Heart right ventricle (tissue), 16 donors: ENCODE measurements around the gene KCTD6. TPM values are rescaled to one million over a fixed set of nuclear protein-coding genes. Genes with fewer than 3 reads are reported as not detected.

Experiments
- ATAC-seq, 8 donors: fragments of 200-7000 bp; cut with Tn5 transposase; one replicate each; pipeline ENCODE4 v1.9.1; 2020; ENCODE audit warnings: mild to moderate bottlenecking in 8 of 8, moderate library complexity in 8 of 8, moderate number of reproducible peaks in 1 of 8
- DNase-seq, 2 donors: peaks; one replicate each; pipeline ENCODE4 v3.0.0-alpha.2; 2020
- H3K27ac ChIP-seq, 10 donors: fragments of 200-600 bp; sonication (generic) in 2 of 10; one replicate each; pipeline versions ENCODE4 v1.5.0 to v1.8.0; 2020 to 2022; ENCODE audit warnings: mild to moderate bottlenecking in 3 of 10
- H3K27me3 ChIP-seq, 7 donors: fragments of 200-600 bp; one replicate each; pipeline ENCODE4 v1.8.0; 2021 to 2022; ENCODE audit warnings: mild to moderate bottlenecking in 2 of 7
- H3K36me3 ChIP-seq, 9 donors: fragments of 200-600 bp; sonication (generic) in 1 of 9; one replicate each; pipeline versions ENCODE4 v1.5.0 to v1.8.0; 2020 to 2022; ENCODE audit warnings: mild to moderate bottlenecking in 2 of 9
- H3K4me1 ChIP-seq, 9 donors: fragments of 200-600 bp; sonication (generic) in 1 of 9; one replicate each; pipeline versions ENCODE4 v1.5.0 to v1.8.0; 2020 to 2022; ENCODE audit warnings: mild to moderate bottlenecking in 4 of 9
- H3K4me3 ChIP-seq, 10 donors: fragments of 200-600 bp; sonication (generic) in 2 of 10; one replicate each; pipeline versions ENCODE4 v1.5.0 to v1.8.0; 2020 to 2022; ENCODE audit warnings: mild to moderate bottlenecking in 7 of 10, moderate library complexity in 2 of 10
- H3K9me3 ChIP-seq, 11 donors: fragments of 200-600 bp in 10 of 11; sonication (generic) in 2 of 11; one replicate each; pipeline versions ENCODE4 v1.5.0 to v1.8.0; 2013 to 2022; ENCODE audit warnings: mild to moderate bottlenecking in 2 of 11, control low read depth in 1 of 11, moderate library complexity in 1 of 11
- WGBS, 2 donors: extraction: QIAGEN DNeasy Blood & Tissue Kit; methylation state at CpG; one replicate each; pipeline ENCODE4 v1.1.7; 2013; ENCODE audit warnings: inconsistent platforms in 1 of 2; 5-methylcytosine and 5-hydroxymethylcytosine counted together
- intact Hi-C, 10 donors: fragments of 100-400 bp; cut with DNase I; formaldehyde crosslinking; loops; one replicate each; pipeline versions ENCODE4 v1.11.1 to v1.14.2; 2022
- polyA plus RNA-seq, 2 donors: library from polyadenylated mRNA; stranded (reverse); fragments of 200-250 nt; gene quantifications; one replicate each; pipeline ENCODE4 v1.2.3, GENCODE V29; 2013
- total RNA-seq, 10 donors: library from RNA; stranded (reverse); fragmentation: NEBNext Ultra II Directional in 3 of 10; extraction: Animal tissue kit (Norgen Biotek cat#: 25700) in 3 of 10; gene quantifications; one replicate each; pipeline versions ENCODE4 v1.2.1 to v1.2.4, GENCODE V29; 2021 to 2023
- TF ChIP-seq, protein P1 (sequence below), 9 donors: fragments of 200-600 bp; sonication (generic) in 2 of 9; IDR thresholded peaks; one replicate each; pipeline versions ENCODE4 v1.5.0 to v1.8.0; 2021 to 2022; ENCODE audit warnings: antibody characterized with exemption in 9 of 9, mild to moderate bottlenecking in 5 of 9, moderate library complexity in 1 of 9
- donor health status: Arrhythmogenic right ventricular cardiomyopathy.
- donor health status: ischemic (EF 13 %, LVEDD 7.1; RV severe dilation, severe dysfunction).
- donor health status: healthy with polysubstance abuse.
- donor health status: DM: no; HTN: yes; CAD: no.
- donor health status: DM: no; HTN: no; CAD: no.
- donor health status: ischemic (EF 25% LVEDD 6.9; RV normal size, moderate dysfunction).
- donor health status: ischemic (EF 25% LVEDD 5.7; RV mildly dilated, moderate dysfunction).
- donor health status: healthy.
- donor health status: DM: yes; HTN: yes; CAD: no.
- donor health status: Ischemic cardiomyopathy.
- donor health status: ischemic (EF 35%, LVEDD 5.7; RV mildly dilated, moderate dysfunction).
- donor health status: nonischemic (EF 11% LVEDD 7.7; RV severe dilation, severe dysfunction).
- donor health status: DM: yes; HTN: yes; CAD: no.
- donor health status: PGD.
- donor health status: ischemic (EF 29% LVEDD 5.4; RV normal size, mild dysfunction).
- donor health status: nonischemic (EF 23%, LVEDD 6.1; RV moderate dilation, normal function).

KCTD6 gene
- total and polyA plus RNA-seq, 12 donors: 3.6 to 12.7 (median 7.2) TPM

DNA sequence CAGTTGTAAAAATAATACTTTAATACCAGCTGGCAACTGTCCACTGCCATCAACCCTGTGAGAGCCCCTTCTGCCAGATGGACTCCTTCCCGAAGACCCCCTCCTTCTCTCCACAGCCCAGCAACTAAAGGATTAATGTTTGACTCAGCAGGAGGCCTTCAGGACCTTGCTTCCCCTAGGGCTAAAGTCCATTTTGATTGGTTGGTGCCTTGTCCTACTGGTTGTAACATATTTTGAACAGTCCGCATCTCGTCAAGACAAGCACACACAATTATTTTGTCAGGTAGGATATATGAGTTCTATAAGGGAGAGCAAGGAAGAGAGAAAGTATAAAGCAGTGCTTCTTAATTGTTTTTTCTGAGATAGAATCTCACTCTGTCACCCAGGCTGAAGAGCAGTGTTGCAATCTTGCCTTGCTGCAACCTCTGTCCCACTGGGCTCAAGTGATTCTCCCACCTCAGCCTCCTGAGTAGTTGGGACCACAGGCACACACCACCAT is 26.4 kb downstream of the KCTD6 start:
- 67 to 73% methylated on average over 3 of the region's 3 CpGs for WGBS, 2 donors

DNA sequence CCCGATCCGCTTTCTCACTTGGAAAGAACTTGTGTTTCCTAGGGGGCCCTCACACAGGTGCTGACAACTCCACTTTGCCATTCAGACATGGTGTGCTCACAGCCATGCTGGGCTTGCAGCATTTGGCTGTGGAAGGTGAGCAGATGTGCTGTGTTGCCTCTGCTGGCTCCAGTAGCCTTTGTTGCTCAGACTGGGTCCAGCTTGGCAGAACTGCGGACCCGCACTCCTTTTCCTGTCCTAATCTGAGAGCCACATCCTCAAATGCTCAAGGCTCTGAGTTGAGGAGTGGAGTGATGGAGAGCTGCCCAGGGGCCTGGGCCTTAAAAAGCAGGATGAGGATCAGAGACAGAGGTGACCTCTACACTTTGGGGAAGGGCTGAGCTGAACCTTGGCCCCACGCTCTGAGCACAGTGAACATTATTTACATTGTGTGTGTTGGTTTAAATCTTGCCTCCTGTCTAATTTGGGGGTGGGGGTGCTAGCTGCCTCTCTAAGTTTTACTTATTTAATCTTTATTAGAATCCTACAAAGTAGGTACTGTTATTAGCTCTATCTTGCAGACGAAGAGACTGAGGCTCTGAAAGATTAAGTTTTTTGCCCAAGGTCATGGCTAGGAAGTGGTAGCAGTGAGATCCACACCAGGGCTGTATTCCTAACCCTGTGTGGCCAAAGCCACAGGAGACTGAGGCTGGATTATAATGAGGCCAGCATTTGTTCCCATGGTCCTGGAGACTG is 27.9 kb downstream of the KCTD6 start:
- DNase-seq: no peak
- WGBS, 2 donors: 78 to 87% methylated on average over 6 of the region's 6 CpGs
- Histone ChIP-seq H3K27me3 (no peaks in the 10 kb centered on the region), H3K27ac (no peak overlapping the region), H3K9me3 (no peaks in the 10 kb centered on the region), H3K4me3 (no peak overlapping the region), H3K4me1 (no peaks in the 10 kb centered on the region), H3K36me3 (peaks cover 0 to 100% (median 66%) of the 10 kb centered on the region in 9 donors)
- intact Hi-C loops: loop anchor here in 1 of 10 donors (10.0 kb wide), 1 partner anchor 195 kb away; no protein-coding TSS in a partner anchor
- TF ChIP-seq, protein P1, sequence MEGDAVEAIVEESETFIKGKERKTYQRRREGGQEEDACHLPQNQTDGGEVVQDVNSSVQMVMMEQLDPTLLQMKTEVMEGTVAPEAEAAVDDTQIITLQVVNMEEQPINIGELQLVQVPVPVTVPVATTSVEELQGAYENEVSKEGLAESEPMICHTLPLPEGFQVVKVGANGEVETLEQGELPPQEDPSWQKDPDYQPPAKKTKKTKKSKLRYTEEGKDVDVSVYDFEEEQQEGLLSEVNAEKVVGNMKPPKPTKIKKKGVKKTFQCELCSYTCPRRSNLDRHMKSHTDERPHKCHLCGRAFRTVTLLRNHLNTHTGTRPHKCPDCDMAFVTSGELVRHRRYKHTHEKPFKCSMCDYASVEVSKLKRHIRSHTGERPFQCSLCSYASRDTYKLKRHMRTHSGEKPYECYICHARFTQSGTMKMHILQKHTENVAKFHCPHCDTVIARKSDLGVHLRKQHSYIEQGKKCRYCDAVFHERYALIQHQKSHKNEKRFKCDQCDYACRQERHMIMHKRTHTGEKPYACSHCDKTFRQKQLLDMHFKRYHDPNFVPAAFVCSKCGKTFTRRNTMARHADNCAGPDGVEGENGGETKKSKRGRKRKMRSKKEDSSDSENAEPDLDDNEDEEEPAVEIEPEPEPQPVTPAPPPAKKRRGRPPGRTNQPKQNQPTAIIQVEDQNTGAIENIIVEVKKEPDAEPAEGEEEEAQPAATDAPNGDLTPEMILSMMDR (IDR thresholded peaks at IDR 0.05): no peak
- no peak for ATAC-seq

More for the DNA sequence above, 26.4 kb downstream of the KCTD6 start:
- H3K27ac ChIP-seq: no peak overlapping the region
- H3K36me3 ChIP-seq: peaks cover 0 to 100% (median 71%) of the 10 kb centered on the region in 9 donors
- intact Hi-C loops: no loop called here
- DNase-seq (no peak), ATAC-seq (no peak)
- no peaks in the 10 kb centered on the region for H3K4me1 ChIP-seq
- H3K27me3 ChIP-seq: no peaks in the 10 kb centered on the region
- TF ChIP-seq, protein P1 (IDR thresholded peaks at IDR 0.05): no peak
- H3K9me3 ChIP-seq: no peaks in the 10 kb centered on the region
- no peak overlapping the region for H3K4me3 ChIP-seq

DNA sequence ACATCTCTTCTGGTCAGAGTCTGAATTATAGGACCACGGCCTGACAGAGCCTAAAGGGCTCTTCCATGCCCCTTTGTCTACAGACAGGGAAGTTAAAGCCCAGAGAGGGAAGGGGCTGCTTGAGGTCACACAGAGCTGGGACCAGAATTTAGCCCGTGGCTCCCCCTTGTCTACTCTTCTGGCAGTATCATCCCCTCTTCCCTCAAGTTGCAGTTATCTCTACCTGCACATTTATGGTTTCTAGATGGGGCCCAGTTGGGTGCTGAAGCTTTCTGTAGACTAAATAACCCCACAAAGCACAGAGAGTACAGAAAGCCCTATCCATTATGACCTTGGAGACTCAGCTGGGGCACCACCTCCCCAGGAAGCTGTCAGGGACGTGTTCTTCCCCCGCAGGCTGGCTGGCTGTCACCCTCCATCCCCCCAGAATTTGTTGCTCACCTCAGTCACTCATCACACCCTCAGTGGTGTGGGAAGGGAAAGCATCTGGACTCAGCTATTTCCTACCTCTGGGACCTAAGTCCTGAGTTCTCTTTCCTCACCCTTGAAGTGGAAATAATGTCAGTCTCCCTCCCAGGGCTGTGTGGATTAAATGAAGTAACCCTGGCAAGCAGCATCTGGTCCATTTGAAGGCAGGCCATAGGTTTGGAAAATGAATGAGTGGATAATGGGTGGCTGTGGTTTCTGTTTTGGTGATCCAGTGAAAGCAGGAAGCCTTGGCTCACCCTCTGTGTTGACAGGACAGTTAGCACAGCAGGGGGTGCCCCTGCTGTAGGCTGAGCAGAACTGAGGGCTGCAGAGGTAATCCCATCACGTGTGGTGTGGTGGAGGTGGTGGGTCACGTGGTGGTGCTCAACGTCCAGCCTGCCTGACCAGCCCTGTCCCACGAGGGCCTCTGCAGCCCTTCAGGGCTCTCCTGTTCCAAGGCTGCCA is 28.8 kb downstream of the KCTD6 start:
- Histone ChIP-seq H3K4me3 (no peak overlapping the region), H3K4me1 (peaks cover 0 to 2% (median 0%) of the 10 kb centered on the region in 9 donors), H3K27ac (no peak overlapping the region), H3K9me3 (no peaks in the 10 kb centered on the region), H3K36me3 (peaks cover 0 to 100% (median 63%) of the 10 kb centered on the region in 9 donors), H3K27me3 (no peaks in the 10 kb centered on the region)
- TF ChIP-seq, protein P1 (IDR thresholded peaks at IDR 0.05): no peak
- intact Hi-C loops: loop anchor here in 1 of 10 donors (10.0 kb wide), 1 partner anchor 196 kb away; no protein-coding TSS in a partner anchor
- ATAC-seq: peak in 1 of 8 donors; percentile 28
- DNase-seq: no peak
- WGBS, 2 donors: 62 to 66% methylated on average over 8 of the region's 8 CpGs

DNA sequence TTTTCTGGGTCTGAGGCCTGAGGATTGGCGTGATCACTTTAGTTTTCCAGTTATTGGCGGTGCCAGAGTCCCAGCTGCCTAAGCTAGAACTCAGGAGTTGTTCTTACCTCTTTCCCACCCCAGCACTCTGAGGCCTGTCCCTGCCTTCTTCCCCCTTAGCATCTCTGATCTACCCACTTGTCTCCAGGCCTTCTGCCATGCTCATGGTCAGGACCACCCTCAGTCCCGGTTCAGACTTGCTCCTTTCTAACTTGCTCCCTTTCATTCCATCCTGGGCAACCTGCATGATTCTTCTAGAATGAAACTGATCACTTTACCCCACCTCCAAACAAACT is 29.4 kb downstream of the KCTD6 start:
- H3K27ac ChIP-seq: no peak overlapping the region
- no peak for ATAC-seq
- no peaks in the 10 kb centered on the region for H3K27me3 ChIP-seq
- H3K36me3 ChIP-seq: peaks cover 0 to 100% (median 60%) of the 10 kb centered on the region in 9 donors
- peaks cover 0 to 9% (median 0%) of the 10 kb centered on the region in 9 donors for H3K4me1 ChIP-seq
- no peaks in the 10 kb centered on the region for H3K9me3 ChIP-seq
- no peak overlapping the region for H3K4me3 ChIP-seq
- TF ChIP-seq, protein P1 (IDR thresholded peaks at IDR 0.05): no peak
- intact Hi-C loops: loop anchor here in 1 of 10 donors (10.0 kb wide), 1 partner anchor 197 kb away; no protein-coding TSS in a partner anchor
- 91 to 92% methylated on average over 3 of the region's 3 CpGs for WGBS, 2 donors
- DNase-seq: no peak
